ENCODE results near the gene BTG4.
A peak's percentile ranks its signal among the peaks of the same experiment; 100 is the strongest.

Gene BTG4

GRCh38 chr11:111538407-111539114 is 26.4 kb upstream of the BTG4 start:
- no peak for DNase-seq (ENCODE audit: extremely low read depth, low read depth)
- H3K4me3 ChIP-seq (replicated peaks; ENCODE audit: low read depth, low read length) = no peak overlapping the region
- no peak for TF ChIP-seq CTCF (IDR thresholded peaks at IDR 0.05; ENCODE audit: low read depth, low read length, missing control alignments)

GRCh38 chr11:111537336-111537860 is 25.2 kb upstream of the BTG4 start:
- no peak for DNase-seq (ENCODE audit: extremely low read depth, low read depth)
- TF ChIP-seq CTCF (IDR thresholded peaks at IDR 0.05; ENCODE audit: low read depth, low read length, missing control alignments) = no peak
- no peak overlapping the region for H3K4me3 ChIP-seq (replicated peaks; ENCODE audit: low read depth, low read length)

GRCh38 chr11:111535281-111535680 is 23.1 kb upstream of the BTG4 start:
- TF ChIP-seq CTCF (IDR thresholded peaks at IDR 0.05; ENCODE audit: low read depth, low read length, missing control alignments) = no peak
- no peak overlapping the region for H3K4me3 ChIP-seq (replicated peaks; ENCODE audit: low read depth, low read length)

GRCh38 chr11:111532365-111532709 is 20.2 kb upstream of the BTG4 start:
- no peak for TF ChIP-seq CTCF (IDR thresholded peaks at IDR 0.05; ENCODE audit: low read depth, low read length, missing control alignments)
- no peak overlapping the region for H3K4me3 ChIP-seq (replicated peaks; ENCODE audit: low read depth, low read length)
- no peak for DNase-seq (ENCODE audit: extremely low read depth, low read depth)

More at GRCh38 chr11:111535281-111535680, 23.1 kb upstream of the BTG4 start:
- DNase-seq (ENCODE audit: extremely low read depth, low read depth) = no peak

GRCh38 chr11:111531687-111532364 is 19.6 kb upstream of the BTG4 start:
- peak; percentile 57 for DNase-seq (ENCODE audit: extremely low read depth, low read depth)
- no peak overlapping the region for H3K4me3 ChIP-seq (replicated peaks; ENCODE audit: low read depth, low read length)
- no peak for TF ChIP-seq CTCF (IDR thresholded peaks at IDR 0.05; ENCODE audit: low read depth, low read length, missing control alignments)

- no peak for TF ChIP-seq CTCF (IDR thresholded peaks at IDR 0.05; ENCODE audit: low read depth, low read length, missing control alignments)
- DNase-seq (ENCODE audit: extremely low read depth, low read depth) = no peak
- no peak overlapping the region for H3K4me3 ChIP-seq (replicated peaks; ENCODE audit: low read depth, low read length)
These were observed 18.9 kb upstream of the BTG4 start for GRCh38 chr11:111531136-111531535.

Data from HFF-Myc (cell line).